Body of pancreas (tissue), 4 donors: ENCODE measurements around the gene N4BP2L2.

Experiments used
- CTCF ChIP-seq, 7 experiments: fragments of 450-650 bp in 4 of 7; fragments of 200-600 bp in 3 of 7; sonication (generic) in 3 of 7; IDR thresholded peaks; one replicate each; pipeline ENCODE4 v1.5.1; 2016 to 2019; ENCODE audit warnings: antibody characterized with exemption in 7 of 7
- POLR2A ChIP-seq, 3 donors: fragments of 450-650 bp; IDR thresholded peaks; one replicate each; pipeline ENCODE4 v1.6.1; 2016; ENCODE audit warnings: antibody characterized with exemption in 3 of 3, mild to moderate bottlenecking in 2 of 3

- TF ChIP-seq CTCF (IDR thresholded peaks at IDR 0.05) (no peak), POLR2A (IDR thresholded peaks at IDR 0.05) (no peak)
Measured at GRCh38 chr13:32471187-32471922, 67.2 kb downstream of the N4BP2L2 start.
